Middle frontal gyrus (tissue), 1 donor: ENCODE data around the gene ORM2.
"Not testable (repeated sequence)": the region's sequence is repeated elsewhere in the genome, so short reads cannot be mapped to it uniquely, and the experiment has no call there.

Experiments
- DNase-seq: peaks from one replicate; pipeline ENCODE4 v3.0.0-alpha.2; 2015; ENCODE audit warnings: low spot score; ENCODE audit errors: extremely low spot score

The ORM2 gene

DNA sequence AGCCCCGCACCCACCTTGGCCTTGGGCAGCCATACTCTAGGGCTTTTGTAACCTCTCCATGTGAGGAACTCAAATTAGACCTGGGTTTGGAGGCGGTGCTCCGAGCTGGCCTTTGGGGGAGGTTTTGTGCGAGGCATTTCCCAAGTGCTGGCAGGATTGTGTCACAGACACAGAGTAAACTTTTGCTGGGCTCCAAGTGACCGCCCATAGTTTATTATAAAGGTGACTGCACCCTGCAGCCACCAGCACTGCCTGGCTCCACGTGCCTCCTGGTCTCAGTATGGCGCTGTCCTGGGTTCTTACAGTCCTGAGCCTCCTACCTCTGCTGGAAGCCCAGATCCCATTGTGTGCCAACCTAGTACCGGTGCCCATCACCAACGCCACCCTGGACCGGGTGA is at the start of gene ORM2:
Gene ORM2 (plus strand): TSS at position 245 of the 398 bp plus-strand sequence. CDS start 36 bp downstream, at position 281.
- DNase-seq: not testable (repeated sequence)

DNA sequence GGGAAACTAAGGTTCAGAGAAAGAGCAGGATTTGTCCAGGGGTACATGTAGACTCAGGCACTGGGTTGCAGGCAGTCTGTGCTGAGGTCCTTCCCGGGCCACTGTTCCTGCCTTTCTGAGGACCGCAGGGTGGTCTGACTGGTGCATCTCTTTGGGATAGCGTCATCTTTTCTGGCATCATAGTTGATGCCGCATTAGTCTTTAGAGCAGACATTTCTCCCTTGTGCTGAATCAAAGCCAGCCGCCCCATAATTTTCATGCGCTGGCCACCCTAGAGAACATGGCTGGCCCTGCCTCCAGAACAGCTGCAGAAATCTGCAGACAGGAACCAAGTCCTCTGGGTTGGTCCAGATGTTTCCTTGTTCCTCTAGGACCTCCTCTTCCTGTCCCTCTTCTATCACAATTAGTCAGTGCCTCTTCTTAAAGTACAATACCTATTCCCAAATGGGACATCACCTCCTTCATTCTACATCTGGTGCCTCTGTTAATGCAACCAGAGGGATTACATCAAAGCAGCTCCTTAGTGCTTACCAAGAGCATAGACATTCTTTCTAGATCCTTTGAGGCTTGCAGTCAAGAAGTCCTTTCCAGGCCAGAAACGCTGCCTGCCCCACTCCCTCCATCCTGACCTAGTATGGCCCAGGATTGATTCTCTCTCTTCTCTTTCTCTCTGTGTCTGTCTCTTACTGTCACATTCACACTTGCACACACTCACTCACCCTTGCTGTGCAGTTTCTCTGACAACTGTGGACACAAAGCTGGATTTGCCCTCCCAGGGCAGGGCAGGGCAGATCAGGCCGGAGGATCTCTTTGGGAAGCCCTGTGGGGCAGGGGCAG is 48.8 kb upstream of the ORM2 start:
- DNase-seq: no peak

DNA sequence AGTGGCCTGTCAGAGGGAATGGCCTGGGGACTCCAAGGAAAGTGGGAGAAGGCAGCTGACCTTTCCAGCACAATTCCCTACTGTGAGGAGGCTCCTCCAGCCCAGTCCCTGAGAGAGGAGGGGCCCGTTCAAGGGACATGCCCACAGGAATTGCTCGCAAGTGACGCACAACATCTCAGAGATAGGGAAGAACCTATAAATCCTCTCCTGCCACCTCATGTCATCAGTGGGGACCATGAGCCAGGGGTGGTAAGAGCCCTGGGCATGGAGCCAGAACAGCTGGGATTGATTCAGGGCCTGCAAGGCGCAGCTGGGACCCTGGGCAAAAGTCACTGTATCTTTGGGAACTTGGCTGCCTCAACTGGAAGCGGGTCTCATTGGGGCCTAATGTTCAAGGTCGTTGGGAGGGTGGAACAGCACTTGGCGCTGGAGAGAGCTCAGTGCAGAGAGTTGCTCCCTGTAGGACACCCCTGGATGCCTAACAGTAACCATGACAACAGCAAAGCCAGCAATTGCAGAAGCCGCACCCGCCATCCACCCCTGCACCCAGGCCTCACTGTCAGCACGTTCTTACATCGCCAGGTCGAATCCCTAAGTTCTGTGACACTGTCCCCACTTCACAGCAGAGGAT is 48.1 kb upstream of the ORM2 start:
- no peak for DNase-seq

DNA sequence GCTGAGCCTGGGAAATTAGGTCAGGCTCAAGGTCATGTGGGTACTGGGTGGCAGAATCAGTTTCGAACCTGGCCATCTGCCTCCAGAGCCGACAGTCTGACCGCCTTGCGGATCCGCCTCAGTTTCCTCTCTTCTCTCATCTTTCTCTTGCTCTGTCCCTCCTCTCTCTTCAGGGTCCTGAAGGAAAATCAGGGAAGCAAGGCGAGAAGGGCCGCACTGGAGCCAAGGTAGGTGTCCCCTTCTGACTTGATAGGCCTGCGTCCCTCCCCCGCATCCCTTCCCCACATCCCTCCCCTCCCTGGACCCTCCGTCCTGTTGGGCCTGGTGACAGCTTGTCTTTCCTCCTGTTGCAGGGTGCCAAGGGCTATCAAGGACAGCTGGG is 47.6 kb upstream of the ORM2 start:
- no peak for DNase-seq

DNA sequence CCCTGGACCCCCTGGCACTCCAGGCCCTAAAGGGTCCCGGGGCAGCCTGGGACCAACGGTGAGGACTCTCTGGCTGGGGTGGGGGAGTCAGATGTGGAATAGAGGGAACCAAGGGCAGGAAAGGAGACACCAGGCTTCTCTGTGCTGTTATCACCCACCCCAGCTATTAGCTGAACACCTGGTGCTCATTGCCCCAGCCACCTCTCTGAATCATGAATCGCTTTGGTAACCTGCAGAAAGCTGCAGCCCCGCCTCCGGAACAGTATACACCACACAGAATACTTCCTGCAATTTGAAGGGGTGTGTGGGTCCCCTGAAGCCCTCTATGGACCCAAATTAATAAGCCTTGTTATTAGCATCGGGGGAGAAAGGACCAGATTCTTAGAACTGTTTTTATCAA is 47.2 kb upstream of the ORM2 start:
- DNase-seq: no peak

DNA sequence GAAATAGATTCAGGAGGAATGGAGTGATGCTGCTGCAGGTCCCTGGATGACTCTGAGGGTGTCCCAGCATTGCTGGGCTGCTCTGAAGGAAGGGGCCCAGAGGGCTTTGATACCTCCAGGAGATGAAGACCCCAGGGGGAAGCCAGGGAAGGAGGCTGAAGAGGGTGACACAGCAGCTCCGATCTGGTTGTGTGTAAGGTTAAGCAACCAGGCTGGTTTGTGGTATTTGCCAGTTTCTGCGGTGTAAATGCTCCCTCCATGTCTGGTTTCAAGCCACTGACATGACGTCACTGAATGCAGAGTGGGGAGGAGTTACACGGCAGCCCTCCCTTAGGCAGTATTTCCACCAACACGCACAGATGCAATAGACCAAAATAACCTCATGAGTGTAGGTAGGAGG is 46.7 kb upstream of the ORM2 start:
- DNase-seq: no peak

DNA sequence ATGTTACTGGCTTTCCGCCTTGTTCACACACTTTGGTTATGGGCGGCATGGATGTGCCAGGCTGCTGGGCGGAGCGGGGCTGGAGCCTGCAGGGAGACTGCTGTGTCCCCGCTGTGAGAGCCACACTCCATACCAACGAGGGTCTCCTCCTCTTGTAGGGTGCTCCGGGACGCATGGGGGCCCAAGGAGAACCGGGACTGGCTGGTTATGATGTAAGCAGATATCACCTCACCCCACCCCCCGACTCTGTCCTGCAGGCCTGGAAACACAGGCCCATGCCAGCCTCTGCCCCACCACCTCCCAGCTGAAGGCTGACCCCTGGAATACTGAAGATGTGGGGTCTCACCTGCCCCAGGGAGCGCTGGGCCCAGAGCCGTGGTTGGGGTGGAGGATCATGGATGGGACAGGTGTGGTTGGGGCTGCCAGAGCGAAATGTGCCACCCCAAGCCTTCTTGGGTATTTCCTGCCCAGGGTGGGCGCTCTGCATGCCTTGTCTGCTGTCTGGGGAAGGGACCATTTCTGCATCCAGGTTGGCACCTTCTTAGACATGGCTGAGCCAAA is 46.0 kb upstream of the ORM2 start:
- DNase-seq: no peak

DNA sequence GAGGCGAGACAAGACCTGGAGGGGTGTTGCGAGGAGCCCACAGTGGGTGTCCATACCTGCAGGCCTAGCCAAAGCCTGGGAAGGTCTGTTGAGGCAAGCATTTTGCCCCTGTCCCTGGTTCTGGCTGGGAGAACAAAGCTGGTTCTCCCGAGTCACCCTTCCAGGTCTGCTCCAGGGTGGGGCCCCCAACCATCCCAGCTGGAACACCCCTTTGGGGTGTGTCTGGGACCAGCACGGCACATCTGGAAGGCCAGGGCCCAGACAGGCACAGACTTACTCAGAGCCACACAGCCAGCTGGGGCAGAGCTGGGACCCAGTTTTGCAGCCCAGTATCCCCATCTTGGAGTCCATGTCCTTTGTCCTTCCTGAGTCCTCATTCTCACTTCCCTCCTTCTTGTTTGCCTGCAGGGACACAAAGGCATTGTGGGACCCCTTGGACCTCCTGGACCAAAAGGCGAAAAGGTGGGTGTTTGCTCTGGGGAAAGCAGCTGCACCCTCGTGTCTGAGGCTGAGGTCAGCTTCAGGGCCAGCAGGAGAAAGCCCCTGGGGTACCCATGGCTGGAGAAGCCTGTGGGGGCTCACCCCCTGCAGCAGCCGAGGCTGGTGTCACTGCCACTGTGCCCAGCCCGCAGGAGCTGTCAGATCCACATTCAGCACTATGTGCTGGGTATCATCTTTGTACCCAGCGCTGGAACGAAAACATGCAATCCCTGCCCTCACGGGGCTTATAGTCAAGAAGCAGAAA is 45.2 kb upstream of the ORM2 start:
- DNase-seq: no peak

DNA sequence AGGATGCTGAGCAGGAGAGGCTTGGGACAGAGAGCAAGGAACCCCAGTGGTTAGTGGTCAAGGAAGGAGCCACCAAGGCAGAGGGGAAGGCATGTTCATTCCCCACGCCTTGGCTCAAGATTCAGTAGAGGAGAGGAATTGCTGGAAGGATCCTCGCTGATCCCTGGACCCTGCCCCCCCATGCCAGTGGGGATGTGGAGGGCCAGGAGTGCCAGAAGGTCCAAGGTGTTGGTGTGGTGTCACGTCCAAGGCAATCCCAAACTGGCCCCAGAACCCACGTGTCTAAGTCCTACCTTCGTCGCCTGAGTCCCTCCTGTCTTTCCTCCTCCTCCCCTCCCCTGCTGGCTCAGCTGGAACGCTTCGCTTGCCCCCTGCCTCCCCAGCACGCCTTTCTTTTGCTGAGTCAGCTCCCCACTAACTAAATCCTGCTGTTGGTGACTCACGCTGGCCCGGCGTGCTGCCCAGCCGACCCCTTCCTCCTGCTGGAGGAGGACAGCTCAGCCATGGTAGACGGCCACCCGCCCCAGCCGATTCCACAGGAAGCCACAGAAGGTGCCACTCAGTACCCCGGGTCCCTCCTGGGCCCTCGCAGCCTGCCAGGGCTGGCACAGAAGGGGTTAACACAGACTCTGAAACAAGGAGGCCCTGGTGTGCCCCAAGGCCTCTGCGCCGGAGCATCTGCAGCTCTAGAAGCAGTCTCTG is 44.4 kb upstream of the ORM2 start:
- DNase-seq: no peak

DNA sequence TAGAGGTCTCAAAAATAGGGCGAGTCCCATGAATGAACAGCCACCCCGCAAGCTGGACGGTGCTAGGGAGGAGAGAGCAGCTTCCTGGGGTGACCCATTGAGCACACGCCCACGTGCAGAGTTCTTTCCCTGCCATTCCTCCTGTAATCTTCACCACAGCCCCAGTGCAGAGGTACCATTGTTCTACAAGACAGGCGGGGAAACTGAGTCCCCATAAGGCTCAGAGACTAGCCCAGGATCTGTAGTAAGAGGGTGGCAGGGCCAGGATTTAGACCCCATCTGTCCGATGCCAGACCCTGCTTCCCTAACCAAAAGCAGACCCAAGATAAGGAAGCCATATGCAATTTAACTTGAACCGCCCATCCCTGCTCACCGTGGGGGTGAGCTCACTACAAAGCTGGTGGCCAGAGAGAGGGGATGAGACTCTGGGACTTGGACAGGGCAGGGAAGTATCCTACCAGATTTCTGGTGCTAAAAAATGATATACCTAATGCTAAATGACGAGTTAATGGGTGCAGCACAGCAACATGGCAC is 43.5 kb upstream of the ORM2 start:
- DNase-seq: no peak

DNA sequence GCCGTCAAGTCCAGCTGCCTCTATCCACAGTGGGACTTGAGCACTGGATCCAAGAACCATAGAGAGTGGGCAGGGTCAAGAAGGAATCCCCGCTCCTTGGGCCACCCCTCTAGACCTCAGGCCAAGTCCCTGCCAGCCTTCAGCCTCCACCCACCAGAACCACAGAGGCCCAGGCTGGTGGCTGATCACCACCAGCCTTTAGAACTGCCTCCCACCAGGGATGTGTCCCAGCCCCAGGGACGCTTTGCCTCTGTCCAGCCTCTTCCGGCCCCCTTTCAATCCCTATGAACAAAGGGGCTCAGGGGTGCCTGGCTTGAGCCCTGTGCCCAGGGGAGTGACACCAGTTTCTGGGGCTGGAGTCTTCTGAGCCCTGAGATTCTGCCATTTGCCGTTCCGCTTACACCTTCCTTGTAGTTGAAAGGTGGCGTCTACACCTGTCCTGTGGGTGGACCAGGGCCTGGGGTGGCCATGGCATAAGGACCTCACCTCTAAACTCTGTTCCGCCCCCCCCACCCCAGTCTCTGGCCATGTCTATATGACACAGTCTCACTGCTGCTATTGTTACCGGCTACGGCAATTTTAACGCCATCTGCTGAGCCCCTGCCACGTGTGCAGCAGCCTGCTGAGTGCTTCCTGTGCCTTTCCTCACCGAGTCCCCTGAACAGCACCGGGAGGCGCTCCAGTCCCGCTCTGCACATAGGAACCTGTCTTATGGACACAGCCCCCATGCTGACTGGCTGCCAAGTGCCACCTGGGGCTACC is 42.5 kb upstream of the ORM2 start:
- DNase-seq: no peak

DNA sequence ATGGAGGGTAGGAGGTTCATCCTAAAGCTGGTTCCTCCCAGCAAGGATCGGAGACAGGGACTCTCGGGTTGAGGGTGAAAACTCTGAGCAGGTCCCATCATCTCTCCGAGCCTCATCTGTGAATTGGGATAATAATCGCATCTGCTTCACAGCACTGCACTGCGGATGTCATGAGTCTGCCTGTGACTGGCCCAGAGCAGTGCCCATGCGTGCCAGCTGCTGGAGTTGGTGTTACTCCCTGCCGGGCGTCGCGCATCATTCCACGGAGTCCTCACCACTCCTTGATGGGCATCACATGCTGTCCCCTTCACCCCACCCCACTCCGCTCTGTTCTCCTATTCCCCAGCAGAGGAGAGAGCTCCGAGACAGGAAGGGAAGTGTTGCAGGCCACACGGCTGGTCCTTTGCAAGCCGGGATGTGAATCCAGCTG is 41.9 kb upstream of the ORM2 start:
- no peak for DNase-seq

DNA sequence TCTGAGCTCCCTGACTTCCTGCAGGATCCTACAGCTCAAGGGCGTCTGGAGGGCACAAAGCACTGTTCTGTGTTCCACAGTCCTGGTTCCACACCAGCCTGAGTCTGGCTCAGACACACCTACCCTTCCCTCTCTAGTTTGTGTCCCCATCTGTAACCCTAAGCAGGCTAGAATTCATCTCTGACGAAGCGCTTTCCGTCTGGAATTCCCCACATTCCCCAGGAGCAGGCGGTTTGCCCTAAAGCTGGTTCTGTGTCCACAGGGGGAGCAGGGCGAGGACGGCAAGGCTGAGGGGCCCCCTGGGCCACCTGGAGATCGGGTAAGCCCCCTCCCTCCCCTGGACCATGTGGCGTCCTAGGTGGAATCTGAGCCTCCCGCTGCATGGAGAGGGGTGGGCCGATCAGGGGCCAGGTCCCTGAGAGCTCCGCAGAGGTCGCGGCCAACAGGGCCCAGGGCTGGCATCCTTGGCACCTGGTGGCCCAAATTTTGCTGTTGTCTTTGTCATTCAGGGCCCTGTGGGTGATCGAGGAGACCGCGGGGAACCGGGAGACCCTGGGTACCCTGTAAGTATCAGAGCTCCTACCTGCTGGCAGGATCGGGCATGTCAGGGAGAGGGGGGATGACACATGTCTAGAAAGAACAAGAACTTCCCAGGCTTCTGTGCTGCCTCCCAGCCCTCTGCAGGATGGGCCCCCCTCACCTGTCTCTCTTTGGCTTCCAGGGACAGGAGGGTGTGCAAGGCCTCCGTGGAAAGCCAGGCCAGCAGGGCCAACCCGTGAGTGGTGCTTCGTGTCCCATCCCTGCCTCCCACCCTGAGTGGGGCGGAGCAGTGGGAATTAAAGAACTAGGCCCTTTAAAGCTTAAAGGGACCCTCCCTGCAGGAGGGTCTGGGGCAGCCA is 41.2 kb upstream of the ORM2 start:
- DNase-seq: no peak

DNA sequence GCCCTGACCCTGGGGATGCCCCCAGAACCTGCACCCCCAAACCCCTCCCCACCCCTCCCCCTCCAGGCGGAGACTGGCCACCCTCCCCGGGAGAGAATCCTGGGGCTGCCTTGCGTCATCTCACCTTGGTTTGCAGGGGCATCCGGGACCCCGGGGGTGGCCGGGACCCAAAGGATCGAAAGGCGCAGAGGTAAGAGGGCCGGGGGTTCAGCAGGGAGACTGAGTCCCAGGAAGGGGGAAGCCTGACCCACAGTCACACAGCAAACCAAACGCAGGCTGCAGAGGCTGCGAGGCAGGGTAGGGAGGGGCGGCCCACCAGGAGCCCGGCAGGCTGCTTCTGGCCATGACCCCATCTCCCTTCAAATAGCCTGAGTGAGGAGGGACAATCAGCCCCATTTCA is 40.6 kb upstream of the ORM2 start:
- no peak for DNase-seq

DNA sequence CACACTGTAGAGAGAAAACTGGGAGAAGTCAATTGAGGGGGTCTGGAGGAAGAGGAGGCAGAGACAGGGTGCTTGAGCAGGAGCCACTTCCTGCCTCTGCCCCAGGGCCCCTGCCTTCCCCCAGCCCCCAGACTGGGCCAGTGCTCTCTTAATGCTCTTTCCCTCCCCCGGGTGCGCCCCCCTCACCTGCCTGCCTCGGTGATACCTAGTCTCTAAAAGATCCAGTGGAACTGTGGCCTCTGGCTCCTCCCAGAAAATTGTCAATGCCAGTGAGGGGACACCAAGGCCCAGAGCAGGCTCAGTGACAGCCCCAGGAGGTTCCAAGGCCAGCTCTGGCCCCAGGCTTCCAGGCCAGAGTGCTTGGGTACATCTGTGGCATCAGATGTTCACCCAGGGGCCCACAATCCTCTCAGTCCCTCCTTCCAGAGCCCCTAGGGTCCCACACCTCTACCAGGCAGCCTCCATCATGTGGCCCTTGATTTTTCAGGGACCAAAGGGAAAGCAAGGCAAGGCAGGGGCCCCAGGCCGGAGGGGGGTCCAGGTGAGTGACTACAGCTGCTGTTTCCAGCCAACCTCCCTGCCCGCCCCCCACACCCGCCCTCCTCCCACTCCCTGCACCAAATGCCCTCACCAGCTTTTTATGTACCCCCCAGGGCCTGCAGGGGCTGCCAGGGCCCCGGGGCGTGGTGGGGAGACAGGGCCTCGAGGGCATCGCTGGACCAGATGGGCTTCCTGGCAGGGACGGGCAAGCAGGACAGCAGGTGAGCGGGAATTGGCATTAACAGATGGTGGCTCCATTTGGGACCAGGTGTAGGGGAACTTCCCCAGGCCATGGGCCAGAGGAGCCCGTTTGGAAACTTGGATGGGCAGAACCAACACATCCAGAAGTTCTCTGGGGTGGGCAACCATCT is 39.8 kb upstream of the ORM2 start:
- no peak for DNase-seq

DNA sequence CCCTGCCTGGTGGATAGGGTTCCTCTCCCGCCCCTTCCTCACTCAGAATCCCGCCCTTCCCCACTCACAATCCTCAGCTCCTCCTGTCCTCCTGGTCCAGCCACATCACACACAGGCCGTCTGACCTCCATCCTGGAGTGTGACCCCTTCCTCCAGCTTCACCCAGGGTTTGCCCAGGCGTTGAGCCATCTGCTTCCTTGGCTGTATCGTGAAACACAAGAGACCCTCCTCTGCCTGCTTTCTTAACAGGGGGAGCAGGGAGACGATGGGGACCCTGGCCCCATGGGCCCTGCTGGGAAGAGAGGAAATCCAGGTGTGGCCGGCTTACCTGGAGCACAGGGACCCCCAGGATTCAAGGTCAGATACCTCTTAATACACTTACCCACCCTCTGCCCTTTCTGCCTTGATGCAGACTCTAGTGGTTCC is 39.1 kb upstream of the ORM2 start:
- no peak for DNase-seq

DNA sequence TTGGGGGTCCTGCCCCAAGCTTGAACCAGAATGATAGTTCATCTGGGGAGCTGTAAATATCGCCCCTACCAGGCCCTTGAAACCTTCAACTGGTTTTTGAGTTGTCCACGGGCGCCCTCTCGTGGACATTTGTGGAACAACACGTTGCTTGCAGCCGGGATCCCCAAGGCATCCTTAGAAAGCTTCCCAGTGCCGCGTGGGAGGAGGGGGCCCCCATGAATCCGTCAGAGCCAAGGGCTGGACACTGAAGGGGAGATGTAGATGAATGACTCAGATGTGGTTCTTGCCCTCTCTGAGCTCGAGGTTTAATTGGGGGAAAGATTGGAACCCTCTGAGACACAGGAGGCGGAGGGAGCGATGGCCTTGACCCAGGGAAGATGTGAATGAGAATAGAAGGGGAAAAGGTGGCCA is 38.6 kb upstream of the ORM2 start:
- DNase-seq: peak; percentile 54

DNA sequence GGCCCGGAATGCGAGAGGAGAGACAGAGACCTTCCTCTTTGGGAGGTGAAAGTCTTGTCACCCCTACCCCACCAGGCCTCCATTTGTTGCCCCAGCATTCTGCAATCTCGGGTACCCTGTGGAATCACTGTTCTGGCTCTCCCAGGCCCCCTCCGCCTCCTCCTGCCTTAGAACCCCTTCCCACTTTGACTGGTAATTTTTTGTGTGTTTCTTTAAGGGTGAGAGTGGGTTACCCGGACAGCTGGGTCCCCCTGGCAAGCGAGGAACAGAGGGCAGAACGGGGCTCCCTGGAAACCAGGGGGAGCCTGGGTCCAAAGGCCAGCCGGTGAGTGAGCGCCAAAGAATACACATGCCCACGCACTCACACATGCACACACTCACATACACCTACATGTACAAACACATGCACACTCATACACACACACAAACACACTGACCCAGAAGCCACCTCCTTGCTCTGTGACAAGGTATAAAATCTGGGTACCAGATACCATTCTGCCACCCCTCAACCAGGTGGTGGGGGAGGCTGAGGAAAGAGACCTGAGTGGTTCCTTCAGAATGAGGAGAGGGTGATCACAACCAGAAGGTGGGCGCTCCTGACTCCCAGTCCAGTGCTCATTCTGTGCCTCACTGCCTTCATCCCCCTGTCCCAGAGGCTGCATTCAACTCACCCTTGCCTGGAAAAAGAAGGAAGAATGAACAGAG is 37.6 kb upstream of the ORM2 start:
- no peak for DNase-seq
